Fibroblast of peridontal ligament (primary cell): ENCODE data around the gene PAOX.
"Not testable (repeated sequence)": the region's sequence is repeated elsewhere in the genome, so short reads cannot be mapped to it uniquely, and the experiment has no call there.

Experiments
- DNase-seq: peaks from one replicate; pipeline ENCODE4 v3.0.0-alpha.2; 2010; ENCODE audit errors: extremely low read depth

Gene PAOX

DNA sequence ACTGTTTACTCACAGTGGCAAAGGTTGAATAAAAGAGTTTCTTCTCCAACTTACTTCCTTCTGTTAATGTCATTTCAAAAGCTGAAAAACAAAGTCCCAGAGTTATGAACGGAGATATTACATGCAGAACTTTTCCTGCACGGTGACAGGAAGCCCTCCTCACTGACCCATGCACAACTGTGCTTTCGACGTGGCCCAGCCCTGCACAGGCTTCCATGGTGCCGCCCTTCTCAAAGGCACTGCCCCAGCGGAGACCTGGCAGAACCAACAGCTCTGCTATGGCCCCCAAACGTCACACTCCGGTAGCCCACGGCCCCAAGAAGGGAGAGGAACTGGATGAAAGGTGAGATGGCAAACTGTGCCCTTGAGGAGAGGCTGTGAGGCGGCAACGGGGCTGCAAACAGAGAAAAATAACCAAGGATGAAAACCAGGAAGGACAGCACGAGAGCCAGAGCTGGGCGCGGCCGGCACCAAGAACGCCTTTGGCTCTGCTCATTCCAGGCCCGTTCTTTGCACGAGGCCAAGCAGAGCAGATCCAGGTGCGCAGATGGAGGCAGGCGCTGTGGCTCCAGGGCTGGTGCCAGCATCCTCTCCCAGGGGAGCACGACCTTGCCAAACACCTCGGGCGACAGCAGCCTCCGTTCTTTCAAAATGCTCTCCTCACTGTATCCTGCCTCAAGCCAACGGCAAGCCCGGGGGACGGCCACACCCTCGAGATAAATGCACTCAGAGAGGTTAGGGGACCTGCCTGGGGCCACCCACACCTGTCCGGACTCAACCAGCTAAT, 14.2 kb upstream of the PAOX start:
- no peak for DNase-seq

DNA sequence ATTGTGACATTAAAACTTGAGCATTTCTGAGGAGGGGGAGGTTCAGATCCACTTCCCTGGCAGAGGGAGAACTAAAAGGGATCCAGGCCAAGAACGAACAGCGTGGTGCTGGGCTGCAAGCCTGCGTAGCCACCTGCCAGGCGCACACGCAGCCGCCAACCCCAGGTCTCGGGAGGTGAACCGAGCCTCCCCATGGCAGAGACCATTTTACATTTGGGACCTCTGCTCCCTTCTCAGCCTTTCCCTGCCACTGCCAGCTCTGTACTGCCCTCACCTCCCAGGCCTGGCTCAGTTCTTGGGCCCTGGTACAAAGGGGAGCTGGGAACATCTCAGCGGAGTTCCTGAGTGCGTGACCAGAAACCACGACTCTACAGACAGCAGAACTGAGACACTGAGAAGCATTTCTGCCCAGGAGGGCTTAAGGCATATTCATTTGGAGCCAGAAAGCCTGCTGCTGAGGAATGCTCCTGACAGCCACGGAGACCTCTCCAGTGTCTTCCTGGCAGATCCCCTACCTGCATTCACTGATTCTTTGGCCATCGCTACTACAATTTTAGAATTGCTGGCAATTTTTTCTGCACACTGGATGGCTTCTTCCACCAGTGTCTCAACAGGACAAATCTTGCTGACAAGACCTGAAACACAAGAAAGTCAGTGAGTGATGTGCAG, 13.5 kb upstream of the PAOX start:
- DNase-seq = no peak

GRCh38 chr10:133366130-133366478, 13.0 kb upstream of the PAOX start:
- no peak for DNase-seq

GRCh38 chr10:133366751-133367150, 12.3 kb upstream of the PAOX start:
- DNase-seq = no peak

DNA sequence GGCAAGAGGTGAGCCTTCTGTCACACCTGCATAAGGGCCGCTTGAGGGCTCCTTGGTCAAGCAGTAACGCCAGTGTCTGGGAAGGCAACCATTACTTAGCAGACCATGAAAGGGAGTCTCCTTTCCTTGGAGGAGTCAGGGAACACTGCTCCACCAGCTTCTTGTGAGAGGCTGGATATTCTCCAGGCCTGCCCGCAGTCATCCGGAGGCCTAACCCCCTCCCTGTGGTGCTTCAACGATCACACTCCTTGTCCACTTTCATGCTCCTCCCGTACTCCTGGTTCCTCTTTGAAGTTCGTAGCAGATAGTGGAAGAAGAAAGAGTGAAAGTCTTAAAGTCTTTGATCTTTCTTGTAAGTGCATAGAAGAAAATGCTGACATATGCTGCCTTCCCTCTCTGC, 11.6 kb upstream of the PAOX start:
- DNase-seq = not testable (repeated sequence)

- no peak for DNase-seq
These were observed 10.9 kb upstream of the PAOX start for GRCh38 chr10:133368153-133368552.

DNA sequence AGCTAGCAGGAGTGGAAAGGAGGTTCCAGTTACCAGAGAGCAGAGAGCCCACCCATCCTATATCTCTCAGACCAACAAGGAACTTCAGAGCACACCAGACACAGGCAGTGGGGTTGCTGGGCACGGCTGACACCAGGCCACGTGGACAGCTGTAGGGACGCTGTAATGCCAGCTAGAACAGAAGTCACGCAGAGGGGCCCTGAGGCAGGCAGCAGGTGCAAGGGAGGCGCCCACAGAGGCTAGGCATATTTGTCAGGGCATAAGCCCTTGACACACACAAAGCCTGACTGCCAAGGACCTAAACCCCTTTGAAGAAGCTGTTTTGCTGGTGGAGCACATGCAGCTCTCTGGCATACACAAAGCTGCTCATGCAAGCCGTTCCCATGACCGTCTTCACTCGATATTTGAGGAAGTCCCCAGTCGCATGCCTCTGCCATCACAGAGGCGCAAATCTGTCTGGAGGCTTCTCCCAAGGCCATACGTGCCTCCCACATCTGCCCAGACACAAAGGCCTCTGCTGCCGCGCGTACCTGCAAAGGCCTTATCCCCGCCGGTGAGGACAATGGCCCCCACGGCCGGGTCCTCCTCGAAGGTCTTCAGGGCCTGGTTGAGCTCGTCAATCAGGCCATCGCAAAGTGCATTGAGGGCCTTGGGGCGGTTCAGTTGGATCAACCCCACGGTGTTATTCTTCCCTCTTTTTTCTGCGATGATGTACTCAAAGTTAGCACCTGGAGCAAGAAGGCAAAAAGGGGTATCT, 8.9 kb upstream of the PAOX start:
- no peak for DNase-seq

DNA sequence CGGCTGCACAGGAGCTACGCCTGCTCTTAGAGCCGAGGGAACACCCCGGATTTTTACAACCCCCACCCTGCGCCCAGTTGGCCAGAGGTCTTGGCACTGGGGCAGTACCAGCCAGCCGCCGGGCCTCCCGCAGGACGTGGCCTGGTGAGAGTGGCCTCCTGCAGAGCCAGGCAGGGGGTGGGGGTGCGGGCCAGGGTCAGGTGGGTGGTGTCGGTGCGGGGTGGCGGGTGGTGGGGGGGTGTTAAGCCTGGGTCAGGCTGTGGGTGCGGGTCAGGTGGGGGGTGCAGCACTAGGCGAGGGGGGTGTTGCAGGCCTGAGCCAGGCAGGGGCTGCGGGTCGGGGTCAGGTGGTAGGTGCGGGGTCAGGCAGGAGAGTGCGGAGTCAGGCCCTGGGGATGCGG, 6.6 kb upstream of the PAOX start:
- no peak for DNase-seq

GRCh38 chr10:133373174-133374090, 5.6 kb upstream of the PAOX start, which contains the start of gene ECHS1:
Gene ECHS1 (minus strand): TSS chr10:133373354. CDS start chr10:133373333, 21 bp downstream.
- DNase-seq = peak; percentile 82

GRCh38 chr10:133375357-133376115, 3.5 kb upstream of the PAOX start:
- DNase-seq = no peak

DNA sequence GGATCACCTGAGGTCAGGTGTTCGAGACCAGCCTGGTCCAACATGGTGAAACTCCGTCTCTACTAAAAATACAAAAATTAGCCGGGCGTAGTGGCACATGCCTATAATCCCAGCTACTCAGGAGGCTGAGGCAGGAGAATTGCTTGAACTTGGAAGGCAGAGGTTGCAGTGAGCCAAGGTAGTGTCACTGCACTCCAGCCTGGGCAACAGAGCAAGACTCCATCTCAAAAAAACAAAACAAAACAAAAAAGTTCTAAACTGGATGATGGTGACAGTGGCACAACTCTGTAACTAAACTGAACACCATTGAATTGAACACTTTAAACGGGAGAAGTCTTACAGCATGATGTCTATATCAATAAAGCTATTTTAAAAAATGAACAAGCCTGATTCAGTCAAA, 2.9 kb upstream of the PAOX start:
- not testable (repeated sequence) for DNase-seq

GRCh38 chr10:133377025-133377817, 1.8 kb upstream of the PAOX start:
- no peak for DNase-seq

DNA sequence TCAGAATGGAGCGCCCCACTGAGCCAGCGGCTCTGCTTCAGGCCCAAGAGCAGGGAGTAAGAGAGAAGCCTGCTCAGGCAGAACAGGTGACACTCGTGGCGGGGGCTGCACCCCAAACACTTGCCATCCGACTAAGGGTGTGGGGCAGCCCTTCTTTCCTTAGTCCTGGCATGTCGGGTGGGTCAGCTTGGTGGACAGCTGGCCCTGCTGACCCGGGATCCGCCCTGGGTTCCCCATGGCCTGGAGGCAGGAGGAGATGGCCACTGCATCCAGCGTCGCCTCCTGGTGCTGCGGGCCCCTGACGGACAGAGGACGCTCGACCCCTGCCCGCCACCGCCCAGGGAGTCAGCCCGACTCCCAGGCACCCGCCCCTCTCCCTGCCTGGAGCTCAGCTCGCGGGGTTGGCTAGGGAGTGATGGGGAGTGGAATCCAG, 1.2 kb upstream of the PAOX start:
- DNase-seq = no peak

- DNase-seq = peak; percentile 35
These were observed 588 bp upstream of the PAOX start for GRCh38 chr10:133378251-133379096.

DNA sequence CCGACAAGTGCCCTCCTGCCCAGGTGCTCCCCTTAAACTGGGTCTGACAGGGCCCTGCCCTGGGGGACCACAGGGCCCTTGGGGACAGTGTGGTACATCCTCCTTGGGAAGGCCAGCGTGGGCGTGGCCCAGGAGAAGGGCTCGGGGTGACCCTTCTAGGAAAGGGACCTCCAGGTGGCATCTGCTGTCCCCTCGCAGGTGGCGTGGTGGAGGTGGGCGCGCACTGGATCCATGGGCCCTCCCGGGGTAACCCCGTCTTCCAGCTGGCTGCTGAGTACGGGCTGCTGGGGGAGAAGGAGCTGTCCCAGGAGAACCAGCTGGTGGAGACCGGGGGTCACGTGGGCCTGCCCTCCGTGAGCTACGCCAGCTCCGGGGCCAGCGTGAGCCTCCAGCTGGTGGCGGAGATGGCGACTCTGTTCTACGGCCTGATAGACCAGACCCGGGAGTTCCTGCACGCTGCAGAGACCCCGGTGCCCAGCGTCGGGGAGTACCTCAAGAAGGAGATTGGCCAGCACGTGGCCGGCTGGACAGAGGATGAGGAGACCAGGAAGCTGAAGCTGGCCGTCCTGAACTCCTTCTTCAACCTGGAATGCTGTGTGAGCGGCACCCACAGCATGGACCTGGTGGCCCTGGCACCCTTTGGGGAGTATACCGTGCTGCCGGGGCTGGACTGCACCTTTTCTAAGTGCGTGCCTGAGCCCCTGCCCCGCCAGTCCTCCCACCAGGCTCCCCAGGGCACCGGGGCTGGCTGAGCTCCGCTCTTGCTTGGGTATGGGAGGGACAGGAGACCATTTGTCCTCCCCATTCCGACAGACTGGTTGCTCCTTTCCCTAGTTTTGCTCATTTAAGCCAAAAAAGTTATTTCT, 972 bp downstream of the PAOX start:
- DNase-seq = no peak

GRCh38 chr10:133381036-133381435, 2.0 kb downstream of the PAOX start:
- no peak for DNase-seq

DNA sequence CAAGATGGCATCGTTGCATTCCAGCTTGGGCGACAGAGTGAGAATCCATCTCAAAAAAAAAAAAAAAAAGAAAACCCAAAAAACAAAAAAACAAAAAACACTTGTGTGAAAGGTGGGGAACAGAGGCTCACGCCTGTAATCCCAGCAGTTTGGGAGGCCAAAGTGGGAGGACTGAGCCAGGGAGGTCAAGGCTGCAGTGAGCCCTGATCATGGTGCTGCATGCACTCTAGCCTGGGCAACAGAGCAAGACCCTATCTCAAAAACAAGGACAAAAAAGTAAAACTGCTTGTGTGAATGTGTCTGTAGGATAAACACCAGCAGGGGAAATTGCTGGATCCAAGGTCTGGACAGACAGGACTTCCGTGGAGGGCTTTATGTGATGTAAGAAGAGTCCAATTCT, 4.5 kb downstream of the PAOX start:
- DNase-seq = no peak

- DNase-seq = no peak
These were observed 5.0 kb downstream of the PAOX start for GRCh38 chr10:133384071-133384470.
